IMR-90 (cell line): ENCODE measurements around the gene TAF7. TPM values are rescaled to one million over a fixed set of nuclear protein-coding genes. Genes with fewer than 3 reads are reported as not detected.

Source experiments
- ATAC-seq: fragments of 200-7000 bp; cut with Tn5 transposase; 2 replicates; pipeline ENCODE4 v1.9.1; 2020; ENCODE audit warnings: low read depth, mild to moderate bottlenecking, moderate library complexity
- BruUV-seq: library from RNA; stranded (reverse); fragments of 400-500 nt; replicated peaks from 2 replicates; lab custom pipeline; 2021; lab: Mats Ljungman, UMichigan
- CTCF ChIA-PET: fragments of 300-600 bp; formaldehyde crosslinking; extraction: SDS; loops from one replicate; lab custom pipeline; 2021; ENCODE audit warnings: antibody characterized with exemption; lab: Yijun Ruan, JAX
- POLR2A ChIA-PET: fragments of 300-600 bp; sonication (Branson Sonifier 250); formaldehyde crosslinking; loops from one replicate; lab custom pipeline; 2022; ENCODE audit warnings: antibody characterized with exemption; ENCODE audit not compliant: unreplicated experiment; lab: Charles Lee
- DNase-seq: peaks from one replicate; pipeline ENCODE4 v3.0.0; 2013
- H2AFZ ChIP-seq: replicated peaks from 2 replicates; pipeline ENCODE3; 2013; ENCODE audit warnings: low read length, mild to moderate bottlenecking; ENCODE audit not compliant: poor library complexity
- H2AK5ac ChIP-seq: 2 replicates; pipeline ENCODE4 v1.6.1; 2013; ENCODE audit warnings: low read depth, low read length, inconsistent platforms
- H2AK9ac ChIP-seq: replicated peaks from 2 replicates; pipeline ENCODE3; 2013; ENCODE audit warnings: mild to moderate bottlenecking, low read depth, low read length, moderate library complexity; ENCODE audit not compliant: poor library complexity
- H2BK120ac ChIP-seq: 2 replicates; pipeline ENCODE4 v1.6.1; 2013; ENCODE audit warnings: low read depth, low read length, inconsistent platforms
- H2BK15ac ChIP-seq: 3 replicates; pipeline ENCODE4 v1.6.1; 2013; ENCODE audit warnings: low read depth, low read length, inconsistent platforms
- H2BK20ac ChIP-seq: 2 replicates; pipeline ENCODE4 v1.6.1; 2013; ENCODE audit warnings: low read depth, mild to moderate bottlenecking, inconsistent platforms, low read length, moderate library complexity
- H2BK5ac ChIP-seq: 2 replicates; pipeline ENCODE4 v1.6.1; 2013; ENCODE audit warnings: mild to moderate bottlenecking, low read depth, low read length, inconsistent platforms; ENCODE audit not compliant: poor library complexity, severe bottlenecking
- H3K14ac ChIP-seq: replicated peaks from 2 replicates; pipeline ENCODE4 v1.6.1; 2013; ENCODE audit warnings: low read depth, low read length, inconsistent platforms
- H3K18ac ChIP-seq: 2 replicates; pipeline ENCODE4 v1.6.1; 2013; ENCODE audit warnings: low read depth, low read length, control low read depth
- H3K23ac ChIP-seq: 2 replicates; pipeline ENCODE4 v1.6.1; 2013; ENCODE audit warnings: low read depth, low read length, inconsistent platforms
- H3K27ac ChIP-seq: 2 replicates; pipeline ENCODE4 v1.5.1; 2013; ENCODE audit warnings: mild to moderate bottlenecking, control low read depth, low read length; ENCODE audit not compliant: insufficient read depth
- H3K27me3 ChIP-seq: 2 replicates; pipeline ENCODE4 v1.6.1; 2013; ENCODE audit warnings: low read length; ENCODE audit not compliant: control insufficient read depth, insufficient read depth
- H3K36me3 ChIP-seq: 2 replicates; pipeline ENCODE4 v1.6.1; 2013; ENCODE audit warnings: low read length, mixed read lengths; ENCODE audit not compliant: control insufficient read depth, insufficient read depth
- H3K4ac ChIP-seq: 2 replicates; pipeline ENCODE4 v1.6.1; 2013; ENCODE audit warnings: low read depth, low read length, inconsistent platforms
- H3K4me1 ChIP-seq: 2 replicates; pipeline ENCODE4 v1.6.1; 2013; ENCODE audit warnings: low read length, mixed read lengths; ENCODE audit not compliant: control insufficient read depth, insufficient read depth
- H3K4me2 ChIP-seq: 2 replicates; pipeline ENCODE4 v1.6.1; 2013; ENCODE audit warnings: low read depth, mild to moderate bottlenecking, control low read depth, low read length, moderate library complexity
- H3K4me3 ChIP-seq: 2 replicates; pipeline ENCODE4 v1.5.1; 2013; ENCODE audit warnings: low read depth, mild to moderate bottlenecking, control low read depth, low read length, moderate library complexity; ENCODE audit not compliant: insufficient read depth
- H3K56ac ChIP-seq: 2 replicates; pipeline ENCODE4 v1.6.1; 2013; ENCODE audit warnings: low read length, inconsistent platforms; ENCODE audit not compliant: insufficient read depth; ENCODE audit errors: extremely low read depth
- H3K79me1 ChIP-seq, 2 experiments: 2 replicates each; pipeline ENCODE4 v1.6.1; 2013; ENCODE audit warnings: low read length in 2 of 2, inconsistent platforms in 1 of 2, low read depth in 1 of 2
- H3K9ac ChIP-seq: 2 replicates; pipeline ENCODE4 v1.6.1; 2013; ENCODE audit warnings: low read depth, low read length, control low read depth
- H3K9me1 ChIP-seq: 2 replicates; pipeline ENCODE4 v1.6.1; 2013; ENCODE audit warnings: low read length, inconsistent platforms; ENCODE audit not compliant: insufficient read depth
- H3K9me3 ChIP-seq: 2 replicates; pipeline ENCODE4 v1.6.1; 2013; ENCODE audit warnings: low read length; ENCODE audit not compliant: control insufficient read depth, insufficient read depth
- H4K20me1 ChIP-seq: 2 replicates; pipeline ENCODE4 v1.6.1; 2013; ENCODE audit warnings: low read length, inconsistent platforms; ENCODE audit not compliant: insufficient read depth
- H4K5ac ChIP-seq: 2 replicates; pipeline ENCODE4 v1.6.1; 2013; ENCODE audit warnings: mild to moderate bottlenecking, low read depth, low read length, control low read depth
- H4K8ac ChIP-seq, 2 experiments: 2 replicates each; pipeline ENCODE4 v1.6.1; 2013; ENCODE audit warnings: low read depth in 2 of 2, low read length in 2 of 2, control low read depth in 1 of 2, inconsistent platforms in 1 of 2
- H4K91ac ChIP-seq: 2 replicates; pipeline ENCODE4 v1.6.1; 2013; ENCODE audit warnings: low read depth, low read length, inconsistent platforms; ENCODE audit not compliant: insufficient read depth
- BHLHE40 ChIP-seq: fragments of 150-350 bp; IDR thresholded peaks from 2 replicates; pipeline ENCODE4 v1.6.1; 2016; ENCODE audit warnings: mild to moderate bottlenecking, low read depth, low read length
- CEBPB ChIP-seq: IDR thresholded peaks from 2 replicates; pipeline ENCODE4 v1.6.1; 2012; ENCODE audit warnings: low read depth, low read length, improper control_type of control experiment
- CHD1 ChIP-seq: IDR thresholded peaks from 2 replicates; pipeline ENCODE4 v1.6.1; 2012; ENCODE audit warnings: low read depth, low read length, improper control_type of control experiment
- MAFK ChIP-seq: IDR thresholded peaks from 2 replicates; pipeline ENCODE4 v1.6.1; 2012; ENCODE audit warnings: low read depth, low read length, improper control_type of control experiment
- MAZ ChIP-seq: IDR thresholded peaks from 2 replicates; pipeline ENCODE4 v1.6.1; 2012; ENCODE audit warnings: low read depth, mild to moderate bottlenecking, low read length, improper control_type of control experiment, moderate library complexity, borderline replicate concordance
- MXI1 ChIP-seq: IDR thresholded peaks from 2 replicates; pipeline ENCODE4 v1.6.1; 2012; ENCODE audit warnings: low read depth, mild to moderate bottlenecking, low read length, moderate library complexity, borderline replicate concordance
- NFE2L2 ChIP-seq: fragments of 150-350 bp; IDR thresholded peaks from 2 replicates; pipeline ENCODE4 v1.6.1; 2016; ENCODE audit warnings: low read depth, mild to moderate bottlenecking, low read length
- POLR2A ChIP-seq: IDR thresholded peaks from 2 replicates; pipeline ENCODE4 v1.6.1; 2012; ENCODE audit warnings: mild to moderate bottlenecking, low read depth, low read length
- RAD21 ChIP-seq: IDR thresholded peaks from 2 replicates; pipeline ENCODE4 v1.6.1; 2012; ENCODE audit warnings: low read length, improper control_type of control experiment
- RFX5 ChIP-seq: IDR thresholded peaks from 2 replicates; pipeline ENCODE4 v1.8.0; 2012; ENCODE audit warnings: low read depth, mild to moderate bottlenecking, low read length, moderate library complexity
- SMC3 ChIP-seq: fragments of 150-350 bp; IDR thresholded peaks from 2 replicates; pipeline ENCODE4 v1.6.1; 2016; ENCODE audit warnings: low read depth, mild to moderate bottlenecking, antibody characterized with exemption, low read length, moderate library complexity
- WGBS, 2 experiments: methylation state at CpG; one replicate each; pipeline versions ENCODE4 v1.1.5 to v1.1.7; 2013; ENCODE audit warnings: missing lambda C conversion rate in 2 of 2; ENCODE audit not compliant: insufficient read length in 1 of 2; ENCODE audit errors: extremely low coverage in 2 of 2; 5-methylcytosine and 5-hydroxymethylcytosine counted together
- dilution Hi-C: fragments of 300-500 bp; cut with HindIII; formaldehyde crosslinking; loops from one replicate; pipeline ENCODE4 v1.14.3; 2018; ENCODE audit warnings: low sequenced_read_pairs; ENCODE audit not compliant: unreplicated experiment
- in situ Hi-C: fragments of 300-500 bp; cut with MboI; formaldehyde crosslinking; loops from 3 replicates; pipeline ENCODE4 v1.14.3; 2019; ENCODE audit warnings: low sequenced_read_pairs, inconsistent platforms, mixed read lengths
- intact Hi-C: fragments of 100-400 bp; cut with micrococcal nuclease; formaldehyde crosslinking; loops from 2 replicates; pipeline ENCODE4 v1.10.0; 2022
- polyA plus RNA-seq, 3 experiments: library from polyadenylated mRNA; depleted of rRNA; stranded (reverse); fragments of >200 nt; gene quantifications; 2 replicates each; pipeline ENCODE4 v1.2.3, GENCODE V29; 2012; ENCODE audit warnings: low replicate concordance in 1 of 3
- total RNA-seq: library from RNA; depleted of rRNA; stranded (reverse); fragments of >200 nt; gene quantifications from 2 replicates; pipeline ENCODE4 v1.2.3, GENCODE V29; 2012
- TF ChIP-seq, protein P1 (sequence below): fragments of 150-350 bp; IDR thresholded peaks from 2 replicates; pipeline ENCODE4 v1.6.1; 2016; ENCODE audit warnings: low read depth, mild to moderate bottlenecking, low read length, moderate library complexity, borderline replicate concordance
- TF ChIP-seq, protein P2 (sequence below): fragments of 150-350 bp; IDR thresholded peaks from 2 replicates; pipeline ENCODE4 v1.6.1; 2017; ENCODE audit warnings: mild to moderate bottlenecking, antibody characterized with exemption, low read length, low read depth

The TAF7 gene
- total and polyA plus RNA-seq, 2 of the 4 experiments (the other 2 are of a cell fraction) = 45.7 to 51.8 TPM

DNA sequence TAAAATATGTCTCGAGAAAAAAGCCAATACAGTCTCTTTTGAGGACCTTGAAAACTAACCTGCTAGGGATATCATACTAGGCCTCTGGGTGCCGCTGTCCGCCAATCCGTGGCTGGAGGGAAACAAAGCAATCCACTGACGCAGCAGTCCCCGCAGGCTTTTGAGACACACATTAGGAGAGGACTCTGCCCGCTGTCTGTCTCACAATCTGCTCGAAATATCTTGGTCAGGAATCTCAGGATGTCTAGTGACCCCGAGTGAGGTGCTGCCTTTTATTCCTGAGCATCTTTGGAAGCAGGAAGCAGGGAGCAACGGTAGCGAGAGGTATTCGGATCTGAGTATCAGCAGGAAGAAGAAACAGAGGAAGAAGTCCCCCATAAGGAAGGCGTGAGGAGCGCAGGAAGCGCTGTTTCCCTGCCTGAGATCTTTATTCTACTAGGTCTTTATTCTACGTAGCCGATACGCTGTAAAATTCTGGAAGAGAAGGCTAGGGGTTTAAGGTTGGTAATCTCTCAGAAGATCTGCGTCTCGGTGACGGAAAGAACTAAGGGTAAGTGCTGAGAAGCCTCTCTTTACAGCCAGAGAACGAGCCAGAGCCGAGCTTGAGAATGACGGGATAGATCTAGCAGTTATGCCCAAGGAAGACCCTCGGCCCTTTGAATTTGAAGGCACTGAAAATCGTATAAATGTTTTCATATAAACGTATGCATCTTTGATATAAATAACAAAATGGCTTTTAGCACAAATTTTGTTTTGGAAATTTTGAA, 5.7 kb upstream of the TAF7 start (continued):
- TF ChIP-seq RFX5 = no peak

DNA sequence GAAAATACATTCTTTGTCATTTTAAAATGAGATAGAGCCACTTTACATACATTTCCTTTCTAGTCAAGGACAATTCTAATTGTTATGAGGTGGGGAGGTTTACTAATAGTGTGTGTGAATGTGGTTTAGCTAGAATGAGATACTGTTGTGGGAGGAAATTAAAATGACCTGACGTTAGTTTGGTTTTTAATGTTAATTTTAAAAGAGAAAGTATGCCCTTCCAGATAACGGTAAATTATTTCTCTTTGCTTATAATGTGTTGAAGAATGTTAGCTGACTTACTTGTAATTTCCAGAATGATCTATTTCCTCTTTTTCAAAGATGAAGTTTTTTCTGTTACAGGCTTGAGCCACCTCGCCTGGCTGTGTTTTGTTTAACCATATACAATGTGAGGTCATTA, 1.7 kb upstream of the TAF7 start:
- Histone ChIP-seq H3K36me3 (peaks cover 9% of the 10 kb centered on the region), H3K9ac (no peak overlapping the region), H3K4ac (no peak overlapping the region), H3K4me3 (no peak overlapping the region), H4K5ac (no peak overlapping the region), H4K91ac (no peak overlapping the region), H3K14ac (no peak overlapping the region), H3K27ac (no peak overlapping the region), H3K4me2 (no peak overlapping the region), H2BK15ac (no peak overlapping the region), H2AK5ac (no peak overlapping the region), H3K56ac (no peak overlapping the region), H3K18ac (no peak overlapping the region), H2BK120ac (no peak overlapping the region), H3K9me3 (peaks cover 29% of the 10 kb centered on the region), H3K4me1 (no peaks in the 10 kb centered on the region), H4K20me1 (peaks cover 7% of the 10 kb centered on the region; the same call in 1 of the 2 replicates), H2BK20ac (no peak overlapping the region), H2BK5ac (no peak overlapping the region), H4K8ac (no peak overlapping the region), H3K79me1 (peaks cover 10 to 17% of the 10 kb centered on the region in 2 experiments), H3K27me3 (no peaks in the 10 kb centered on the region), H2AFZ (no peak overlapping the region), H2AK9ac (no peak overlapping the region), H3K9me1 (no peaks in the 10 kb centered on the region), H3K23ac (no peak overlapping the region)
- ATAC-seq (no peak), DNase-seq (no peak)
- in situ Hi-C loops (no loop called here), intact Hi-C loops (no loop called here), dilution Hi-C loops (no loop called here)
- BruUV-seq = no TSS peak
- 100% methylated on average over 1 of the region's 3 CpGs; no CpG with 5 or more reads in 1 of the 2 experiments for WGBS, 2 experiments
- ChIA-PET CTCF (interaction anchor here (0.6 to 1.4 kb wide), 3 partner anchors 8 to 245 kb away, joined by 3 to 4 read pairs (median 3); partner anchors contain the start of gene PCDHGA1), POLR2A (no interaction called here)
- TF ChIP-seq CEBPB = no peak
- no peak for TF ChIP-seq POLR2A
- TF ChIP-seq RAD21 = no peak
- TF ChIP-seq CHD1 = no peak
- no peak for TF ChIP-seq BHLHE40
- TF ChIP-seq RFX5 = no peak
- no peak for TF ChIP-seq NFE2L2
- no peak for TF ChIP-seq MAZ
- no peak for TF ChIP-seq MXI1
- no peak for TF ChIP-seq SMC3
- no peak for TF ChIP-seq MAFK
- TF ChIP-seq, protein P1, sequence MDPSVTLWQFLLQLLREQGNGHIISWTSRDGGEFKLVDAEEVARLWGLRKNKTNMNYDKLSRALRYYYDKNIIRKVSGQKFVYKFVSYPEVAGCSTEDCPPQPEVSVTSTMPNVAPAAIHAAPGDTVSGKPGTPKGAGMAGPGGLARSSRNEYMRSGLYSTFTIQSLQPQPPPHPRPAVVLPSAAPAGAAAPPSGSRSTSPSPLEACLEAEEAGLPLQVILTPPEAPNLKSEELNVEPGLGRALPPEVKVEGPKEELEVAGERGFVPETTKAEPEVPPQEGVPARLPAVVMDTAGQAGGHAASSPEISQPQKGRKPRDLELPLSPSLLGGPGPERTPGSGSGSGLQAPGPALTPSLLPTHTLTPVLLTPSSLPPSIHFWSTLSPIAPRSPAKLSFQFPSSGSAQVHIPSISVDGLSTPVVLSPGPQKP = no peak
- TF ChIP-seq, protein P2, sequence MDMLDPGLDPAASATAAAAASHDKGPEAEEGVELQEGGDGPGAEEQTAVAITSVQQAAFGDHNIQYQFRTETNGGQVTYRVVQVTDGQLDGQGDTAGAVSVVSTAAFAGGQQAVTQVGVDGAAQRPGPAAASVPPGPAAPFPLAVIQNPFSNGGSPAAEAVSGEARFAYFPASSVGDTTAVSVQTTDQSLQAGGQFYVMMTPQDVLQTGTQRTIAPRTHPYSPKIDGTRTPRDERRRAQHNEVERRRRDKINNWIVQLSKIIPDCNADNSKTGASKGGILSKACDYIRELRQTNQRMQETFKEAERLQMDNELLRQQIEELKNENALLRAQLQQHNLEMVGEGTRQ = no peak
